Subcutaneous adipose tissue (tissue), 4 donors: ENCODE data around the gene TGM6. TPM values are rescaled to one million over a fixed set of nuclear protein-coding genes. Genes with fewer than 3 reads are reported as not detected.

Experiments
- CTCF ChIP-seq: fragments of 450-650 bp; IDR thresholded peaks from one replicate; pipeline ENCODE4 v1.5.1; 2016; ENCODE audit warnings: low read depth, mild to moderate bottlenecking, control low read depth, antibody characterized with exemption, moderate library complexity
- total RNA-seq, 4 donors: library from RNA; depleted of rRNA; stranded (reverse); fragments of >200 nt; gene quantifications; one replicate each; pipeline ENCODE4 v1.1.0, GENCODE V29; 2016

Gene TGM6
- total RNA-seq, 4 donors from 2014 or later, result not detected

DNA sequence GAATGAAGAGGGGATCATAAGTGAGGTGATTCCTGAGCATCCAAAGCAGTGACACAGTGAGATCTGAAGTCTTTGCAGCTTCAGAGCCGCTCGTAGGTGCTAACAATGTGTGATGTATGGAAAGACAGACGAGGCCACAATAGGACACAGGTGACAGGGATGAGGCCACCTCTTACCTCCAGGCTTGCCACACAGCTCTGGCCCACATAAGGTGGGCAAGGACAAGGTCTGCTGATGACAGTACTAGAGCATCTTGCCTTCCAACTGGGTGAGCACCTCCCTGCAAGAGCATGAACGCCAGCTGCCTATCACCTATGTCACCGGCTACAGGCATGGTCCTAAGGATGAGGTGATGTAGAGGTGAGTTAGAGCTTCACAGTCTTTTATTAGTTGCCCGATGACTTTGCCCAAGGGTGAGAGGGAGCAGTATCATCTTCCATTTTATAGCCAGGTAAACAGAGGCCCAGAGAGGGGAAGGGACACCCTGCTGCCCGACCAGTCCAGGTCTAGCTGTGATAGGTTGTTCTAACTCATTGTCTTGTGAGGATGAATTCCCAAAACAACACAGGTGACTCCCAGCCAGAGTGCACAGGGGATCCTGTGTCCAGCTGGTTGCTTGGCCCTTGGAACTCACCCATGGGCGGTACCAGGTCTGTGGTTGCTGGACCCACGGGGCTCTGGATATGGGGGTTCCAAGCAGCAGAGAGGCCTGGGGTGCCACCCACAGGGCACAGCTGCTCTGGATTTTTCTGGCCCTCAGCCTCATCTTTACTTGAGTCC lies 6.2 kb upstream of the TGM6 start:
- no peak for TF ChIP-seq CTCF

DNA sequence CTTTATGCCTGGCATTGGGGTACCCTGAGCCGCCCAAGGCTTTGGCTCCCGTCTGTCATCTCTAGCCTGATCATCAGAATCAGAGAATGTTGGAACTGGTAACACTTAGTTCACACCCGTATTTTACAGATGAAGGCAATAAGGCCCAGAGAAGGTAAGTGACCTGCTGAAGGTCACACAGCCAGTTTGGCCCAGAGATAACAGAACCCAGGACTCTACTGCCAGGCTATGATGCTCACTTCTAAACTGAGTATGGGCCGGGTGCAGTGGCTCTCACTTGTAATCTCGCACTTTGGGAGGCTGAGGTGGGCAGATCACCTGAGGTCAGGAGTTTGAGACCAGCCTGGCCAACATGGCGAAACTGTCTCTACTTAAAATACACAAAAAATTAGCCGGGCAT lies 1.8 kb upstream of the TGM6 start:
- TF ChIP-seq CTCF, result no peak

DNA sequence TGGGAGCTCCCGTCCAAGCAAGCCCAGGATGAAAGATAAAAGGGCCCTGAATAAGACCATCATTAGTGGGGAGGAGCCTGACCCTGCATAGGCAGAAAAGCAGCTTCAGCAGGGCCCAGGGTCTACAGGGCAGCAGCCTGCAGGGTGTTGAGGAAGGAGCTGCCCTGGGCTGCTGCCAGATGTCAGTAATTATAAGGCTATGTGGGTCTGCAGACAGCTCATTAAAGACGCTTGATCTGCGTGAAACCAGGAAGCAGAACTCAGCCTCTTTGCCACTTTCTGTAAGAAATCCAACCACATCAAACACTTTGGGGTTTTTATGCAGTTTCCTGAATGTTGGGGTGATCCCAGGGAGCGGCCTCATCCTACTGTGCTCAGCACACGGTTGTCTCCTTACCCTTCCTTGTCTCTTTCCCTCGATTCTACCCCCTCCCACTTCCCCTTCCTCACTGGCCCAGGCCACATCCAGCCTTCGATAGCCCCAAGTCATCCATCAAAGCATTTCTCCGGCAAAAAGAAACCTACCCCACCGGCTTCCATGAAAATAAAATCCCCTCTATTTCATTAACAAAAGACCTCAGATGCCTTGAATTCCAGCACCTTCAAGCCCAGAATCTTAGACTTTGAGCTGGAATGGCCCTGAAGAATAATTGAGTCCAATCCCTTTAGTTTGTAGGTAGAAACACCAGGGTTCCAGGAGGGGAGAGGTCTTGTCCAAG lies 1.0 kb upstream of the TGM6 start:
- no peak for TF ChIP-seq CTCF

GRCh38 chr20:2381303-2381702 lies 602 bp downstream of the TGM6 start:
- no peak for TF ChIP-seq CTCF

GRCh38 chr20:2382833-2383232 lies 2.1 kb downstream of the TGM6 start:
- TF ChIP-seq CTCF, result no peak

DNA sequence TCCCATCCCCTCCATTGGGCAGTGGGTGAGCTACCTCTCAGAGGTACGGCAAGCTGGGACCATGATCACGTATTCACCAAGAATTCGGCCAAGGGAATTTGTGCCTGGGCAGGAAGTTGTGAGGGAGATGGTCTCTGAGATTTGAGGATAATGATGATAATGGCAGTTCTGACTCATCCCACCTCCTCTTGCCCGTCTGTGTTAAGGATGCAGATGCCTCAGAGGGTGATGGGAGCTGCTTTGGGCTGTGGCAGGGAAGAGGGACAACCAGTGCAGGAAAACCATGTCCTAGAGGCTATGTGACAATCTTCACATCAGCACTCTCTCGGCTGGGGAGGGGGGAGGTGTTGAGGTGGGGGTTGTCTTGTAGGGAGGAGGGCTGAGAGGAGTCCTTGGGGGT lies 4.3 kb downstream of the TGM6 start:
- no peak for TF ChIP-seq CTCF

- TF ChIP-seq CTCF, result no peak
Observed at GRCh38 chr20:2385496-2385895, 4.8 kb downstream of the TGM6 start.
